Left forelimb (tissue), 1 donor: ENCODE data around the gene SPATA32.

Experiments used
- DNase-seq: peaks from one replicate; pipeline ENCODE4 v3.0.0-alpha.2; 2018; ENCODE audit warnings: low spot score

SPATA32 gene

DNA sequence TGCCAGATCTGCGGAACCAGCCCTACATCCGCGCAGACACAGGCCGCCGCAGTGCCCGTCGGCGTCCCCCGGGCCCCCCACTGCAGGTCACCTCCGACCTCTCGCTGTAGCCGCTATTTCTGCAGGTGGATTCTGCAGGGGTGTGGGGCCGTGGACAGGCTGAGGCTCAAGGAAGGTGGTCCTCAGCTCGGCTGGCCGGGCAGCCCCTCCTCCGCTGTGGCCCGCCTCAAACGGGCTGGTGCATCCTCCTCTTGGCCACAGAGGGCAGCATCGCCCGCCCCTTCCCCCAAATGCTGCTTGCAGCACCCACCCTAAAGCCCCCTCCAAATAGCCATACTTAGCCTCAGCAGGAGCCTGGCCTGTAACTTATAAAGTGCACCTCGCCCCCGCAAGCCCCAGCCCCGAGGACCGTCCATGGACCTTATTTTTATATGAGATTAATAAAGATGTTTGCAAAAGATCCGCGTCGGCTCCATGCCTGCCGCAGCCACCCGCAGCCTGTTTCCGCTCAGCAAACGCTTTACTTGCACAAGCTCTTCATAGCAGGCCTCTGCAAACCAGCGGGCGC lies 14.9 kb downstream of the SPATA32 start:
- no peak for DNase-seq

- DNase-seq = no peak
Measured at GRCh38 chr17:45246338-45246737, 15.6 kb downstream of the SPATA32 start.

DNA sequence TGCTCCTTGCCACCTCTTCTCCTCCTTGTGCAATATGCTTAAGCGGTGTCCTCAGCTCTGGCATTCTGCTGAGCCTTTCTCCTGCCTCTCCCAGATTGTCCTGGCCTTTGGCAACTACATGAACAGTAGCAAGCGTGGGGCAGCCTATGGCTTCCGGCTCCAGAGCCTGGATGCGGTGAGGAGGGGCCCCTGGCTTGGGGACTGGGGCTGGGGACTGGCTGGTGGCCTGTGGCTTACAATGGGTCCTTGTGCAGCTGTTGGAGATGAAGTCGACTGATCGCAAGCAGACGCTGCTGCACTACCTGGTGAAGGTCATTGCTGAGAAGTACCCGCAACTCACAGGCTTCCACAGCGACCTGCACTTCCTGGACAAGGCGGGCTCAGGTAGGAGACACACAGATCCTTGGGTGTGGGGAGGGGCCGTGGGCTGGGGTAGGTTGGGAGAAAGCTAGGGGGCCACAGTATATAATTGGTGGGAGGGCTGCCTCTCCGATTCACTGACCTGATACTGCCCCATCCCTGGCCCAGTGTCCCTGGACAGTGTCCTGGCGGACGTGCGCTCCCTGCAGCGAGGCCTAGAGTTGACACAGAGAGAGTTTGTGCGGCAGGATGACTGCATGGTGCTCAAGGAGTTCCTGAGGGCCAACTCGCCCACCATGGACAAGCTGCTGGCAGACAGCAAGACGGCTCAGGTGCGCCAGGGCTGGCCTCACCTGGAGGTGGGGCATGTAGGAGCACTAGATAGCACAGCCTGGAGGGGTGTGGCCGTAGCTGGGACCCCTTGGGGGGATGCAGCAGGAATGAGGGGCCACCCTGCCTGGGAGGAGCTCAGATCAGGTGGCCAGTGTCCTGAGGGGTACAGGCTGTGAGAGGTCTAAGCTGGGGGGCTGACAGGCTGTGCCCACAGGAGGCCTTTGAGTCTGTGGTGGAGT lies 16.9 kb downstream of the SPATA32 start:
- DNase-seq = no peak

GRCh38 chr17:45243750-45244149 lies 18.1 kb downstream of the SPATA32 start:
- DNase-seq = no peak

DNA sequence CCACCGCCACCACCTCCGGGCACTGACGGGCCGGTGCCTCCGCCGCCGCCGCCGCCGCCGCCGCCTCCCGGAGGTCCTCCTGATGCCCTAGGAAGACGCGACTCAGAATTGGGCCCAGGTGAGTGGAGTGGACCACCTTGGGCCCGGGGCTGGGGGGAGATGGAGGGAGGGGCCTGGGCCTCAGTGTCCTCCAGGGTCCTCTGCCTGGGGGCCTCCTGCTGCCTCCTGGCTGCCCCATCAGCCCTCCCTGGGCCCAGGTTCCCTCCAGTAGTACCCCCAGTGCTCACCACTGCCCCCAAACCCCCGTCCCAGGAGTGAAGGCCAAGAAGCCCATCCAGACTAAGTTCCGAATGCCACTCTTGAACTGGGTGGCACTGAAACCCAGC lies 19.9 kb downstream of the SPATA32 start:
- no peak for DNase-seq

- no peak for DNase-seq
Measured at GRCh38 chr17:45241328-45242028, 20.4 kb downstream of the SPATA32 start.

DNA sequence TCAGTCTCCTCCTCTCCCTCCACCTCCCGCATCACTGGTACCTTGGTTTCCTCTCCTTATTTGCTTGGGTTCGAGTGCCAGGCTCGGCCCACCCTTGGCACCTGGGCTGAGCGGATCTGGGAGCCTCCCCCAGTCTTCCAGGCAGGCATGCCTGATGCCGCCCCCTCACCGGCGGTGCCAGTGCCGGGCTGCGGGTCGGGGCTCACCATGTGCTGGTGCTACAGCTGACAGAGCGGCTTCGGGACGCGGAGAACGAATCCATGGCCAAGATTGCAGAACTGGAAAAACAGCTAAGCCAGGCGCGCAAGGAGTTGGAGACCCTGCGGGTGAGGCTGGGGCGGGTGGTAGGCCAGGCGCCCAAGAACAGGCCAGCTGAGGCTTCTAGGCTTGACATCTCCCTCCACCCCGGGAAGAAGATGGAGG lies 21.0 kb downstream of the SPATA32 start:
- DNase-seq = no peak

DNA sequence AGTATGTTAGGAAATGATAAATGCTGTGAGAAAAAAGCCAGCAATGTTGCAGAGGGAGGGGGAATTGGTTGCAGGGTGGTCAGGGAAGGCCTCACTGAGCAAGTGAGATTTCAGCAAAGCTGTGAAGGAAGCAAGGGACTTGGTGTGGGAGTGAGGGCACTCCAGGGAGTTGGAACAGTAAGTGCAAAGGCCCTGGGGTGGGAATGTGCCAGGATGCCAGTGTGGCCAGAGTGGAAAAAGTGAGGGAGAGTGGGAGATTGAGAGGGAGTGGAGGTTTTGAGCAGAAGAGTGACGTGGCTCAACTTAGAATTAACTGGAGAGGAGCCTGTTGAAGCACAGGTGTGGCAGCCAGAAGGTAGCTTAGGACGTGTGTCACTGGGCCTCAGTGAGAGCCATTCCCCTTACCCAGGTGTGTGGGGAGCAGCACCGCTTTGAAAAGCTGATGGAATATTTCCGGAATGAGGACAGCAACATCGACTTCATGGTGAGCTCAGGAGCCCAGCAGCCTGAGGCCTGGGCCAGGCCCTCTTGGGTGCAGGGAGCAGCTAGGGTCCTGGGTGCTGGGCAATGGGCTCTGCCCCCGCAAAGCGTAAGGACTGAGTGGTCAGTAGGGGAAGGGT lies 23.6 kb downstream of the SPATA32 start:
- no peak for DNase-seq

DNA sequence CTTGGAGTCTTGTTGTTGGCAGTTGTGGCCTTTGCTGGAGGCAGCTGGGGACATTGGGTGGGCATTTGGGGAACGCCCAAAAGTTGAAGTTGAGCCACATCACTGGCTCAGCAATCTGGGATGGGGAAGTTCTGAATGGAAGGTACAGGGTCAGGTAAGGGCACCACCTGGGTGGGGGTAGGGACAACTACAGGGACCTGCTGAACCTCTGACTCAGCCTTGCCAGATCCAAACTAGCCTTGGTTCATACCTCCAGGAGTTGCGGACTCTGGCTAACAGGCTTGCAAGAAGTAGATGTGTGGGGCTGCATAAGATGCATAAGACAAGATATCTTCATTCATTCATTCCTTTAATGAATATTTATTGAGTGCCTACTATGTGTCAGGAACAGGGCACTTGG lies 24.2 kb downstream of the SPATA32 start:
- no peak for DNase-seq

DNA sequence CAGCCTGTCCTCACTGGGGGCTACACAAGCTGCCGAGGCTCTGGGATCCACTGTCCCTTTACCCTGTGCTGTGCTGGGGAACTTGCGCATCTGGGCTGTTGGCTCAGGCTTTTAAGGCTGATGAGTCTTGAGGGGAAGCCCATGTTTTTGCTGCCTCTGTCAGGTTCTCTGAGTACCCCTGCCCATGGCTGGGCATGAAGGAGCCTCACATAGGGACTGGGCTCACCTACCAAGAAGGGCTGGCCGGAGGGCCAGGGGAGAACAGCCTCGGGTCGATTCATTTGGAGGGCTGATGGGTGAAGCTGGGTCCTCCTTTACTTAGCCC lies 25.6 kb downstream of the SPATA32 start:
- DNase-seq = no peak

- no peak for DNase-seq
Measured at GRCh38 chr17:45235416-45236281, 26.2 kb downstream of the SPATA32 start.

DNA sequence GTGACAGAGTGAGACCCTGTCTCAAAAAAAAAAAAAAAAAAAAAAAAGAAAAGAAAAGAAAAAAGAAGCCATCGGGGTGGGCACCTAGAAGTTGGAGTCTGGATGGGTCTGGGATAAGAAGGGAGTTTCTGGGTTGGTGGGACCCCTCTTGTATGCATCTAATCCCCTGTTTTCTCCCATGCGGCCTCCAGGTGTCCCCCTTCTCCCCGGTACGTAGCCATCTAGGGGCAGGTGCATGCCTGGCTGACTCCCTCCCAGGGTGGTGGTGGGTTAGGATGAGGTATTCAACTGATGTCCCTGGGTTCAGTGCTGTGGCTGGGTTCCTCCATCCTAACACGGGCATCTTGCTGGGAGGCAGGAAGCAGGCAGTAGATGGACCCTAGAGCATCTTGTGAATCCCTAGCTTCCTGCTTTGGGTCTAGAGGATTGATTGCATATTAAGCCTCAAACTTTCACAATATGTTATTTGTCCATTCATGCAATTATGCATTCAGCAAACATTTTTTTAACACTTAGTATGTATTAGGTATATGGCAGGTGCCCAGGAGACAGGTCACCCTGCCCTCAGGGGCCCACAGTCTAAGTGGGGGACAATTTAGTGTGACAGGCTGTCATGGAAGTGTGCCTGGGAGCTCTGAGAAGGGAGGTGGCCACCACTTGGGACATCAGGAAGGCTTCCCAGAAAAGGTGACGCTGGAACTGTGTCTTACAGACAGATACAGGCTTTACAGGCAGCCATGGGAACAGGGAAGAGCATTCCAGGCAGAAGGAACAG lies 27.1 kb downstream of the SPATA32 start:
- DNase-seq = no peak

DNA sequence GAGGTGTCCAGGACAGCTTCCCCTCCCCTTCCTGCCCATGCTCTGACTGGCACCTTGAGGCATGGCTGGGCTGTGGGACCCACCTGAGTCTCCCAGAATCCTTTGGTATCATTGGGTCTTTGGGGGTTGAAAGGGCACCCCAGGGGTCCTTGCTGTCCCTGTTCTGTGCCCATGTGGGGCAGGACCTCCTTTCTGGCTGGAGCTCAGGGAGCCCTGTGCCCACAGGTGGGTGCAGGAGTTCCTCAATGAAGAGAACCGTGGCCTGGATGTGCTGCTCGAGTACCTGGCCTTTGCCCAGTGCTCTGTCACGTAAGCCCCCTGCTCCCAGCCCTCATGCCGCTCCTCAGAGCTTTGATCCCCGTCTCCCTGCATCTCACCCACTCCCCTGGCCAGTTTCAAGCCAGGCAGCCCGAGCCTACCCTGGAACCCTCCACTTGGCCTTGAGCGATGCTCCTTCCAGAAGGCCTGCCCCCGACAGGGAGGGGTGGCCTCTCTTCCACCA lies 28.4 kb downstream of the SPATA32 start:
- DNase-seq = no peak

GRCh38 chr17:45232514-45233422 lies 29.1 kb downstream of the SPATA32 start:
- DNase-seq = peak; percentile 41

- peak; percentile 42 for DNase-seq
Measured at GRCh38 chr17:45231481-45232116, 30.3 kb downstream of the SPATA32 start.

DNA sequence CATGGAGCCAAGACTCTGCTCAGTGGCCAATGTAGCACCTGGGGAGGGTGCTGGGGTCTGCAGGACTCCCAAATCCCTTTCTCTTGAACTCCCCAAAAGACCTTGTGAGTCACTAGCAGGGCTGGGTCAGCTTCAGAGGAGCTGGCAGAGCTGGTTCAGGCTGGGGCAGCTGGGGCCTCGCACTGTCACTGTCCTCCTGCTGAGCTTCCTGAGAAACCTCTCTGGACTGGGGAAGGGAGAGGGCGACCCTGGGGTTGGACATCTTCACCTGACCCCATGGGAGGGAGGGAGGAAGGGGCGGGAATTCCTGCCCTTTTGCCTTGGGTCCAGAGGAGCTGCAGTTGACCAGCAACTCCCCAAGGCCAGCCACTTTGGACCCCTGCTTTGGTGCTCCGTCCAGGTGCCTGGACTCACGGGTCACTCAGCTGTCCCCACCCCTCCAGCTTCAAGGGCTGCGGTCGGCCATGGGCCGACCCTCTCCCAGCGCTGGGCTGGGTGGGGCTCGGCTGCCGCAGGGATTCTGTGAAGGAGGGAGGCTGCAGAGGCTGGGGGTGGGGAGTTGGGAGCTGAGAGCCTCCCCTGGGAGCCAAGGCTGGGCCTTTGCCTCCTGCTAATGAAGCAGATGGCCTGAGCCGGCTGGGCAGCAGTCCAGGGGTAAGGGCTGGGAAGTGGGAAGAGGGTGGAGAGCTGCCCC lies 31.0 kb downstream of the SPATA32 start:
- DNase-seq = peak; percentile 63

- DNase-seq = peak; percentile 47
Measured at GRCh38 chr17:45230410-45230786, 31.5 kb downstream of the SPATA32 start.

GRCh38 chr17:45229681-45230409 lies 32.0 kb downstream of the SPATA32 start:
- DNase-seq = peak; percentile 57
